DMS 273 (cell line): Measurements from ENCODE around the gene CRADD.
"Not testable (repeated sequence)": the region's sequence is repeated elsewhere in the genome, so short reads cannot be mapped to it uniquely, and the experiment has no call there.

Experiments
- DNase-seq: peaks from one replicate; lab custom pipeline; 2025; ENCODE audit not compliant: unreplicated experiment; lab: John Stamatoyannopoulos, UW

Gene CRADD

DNA sequence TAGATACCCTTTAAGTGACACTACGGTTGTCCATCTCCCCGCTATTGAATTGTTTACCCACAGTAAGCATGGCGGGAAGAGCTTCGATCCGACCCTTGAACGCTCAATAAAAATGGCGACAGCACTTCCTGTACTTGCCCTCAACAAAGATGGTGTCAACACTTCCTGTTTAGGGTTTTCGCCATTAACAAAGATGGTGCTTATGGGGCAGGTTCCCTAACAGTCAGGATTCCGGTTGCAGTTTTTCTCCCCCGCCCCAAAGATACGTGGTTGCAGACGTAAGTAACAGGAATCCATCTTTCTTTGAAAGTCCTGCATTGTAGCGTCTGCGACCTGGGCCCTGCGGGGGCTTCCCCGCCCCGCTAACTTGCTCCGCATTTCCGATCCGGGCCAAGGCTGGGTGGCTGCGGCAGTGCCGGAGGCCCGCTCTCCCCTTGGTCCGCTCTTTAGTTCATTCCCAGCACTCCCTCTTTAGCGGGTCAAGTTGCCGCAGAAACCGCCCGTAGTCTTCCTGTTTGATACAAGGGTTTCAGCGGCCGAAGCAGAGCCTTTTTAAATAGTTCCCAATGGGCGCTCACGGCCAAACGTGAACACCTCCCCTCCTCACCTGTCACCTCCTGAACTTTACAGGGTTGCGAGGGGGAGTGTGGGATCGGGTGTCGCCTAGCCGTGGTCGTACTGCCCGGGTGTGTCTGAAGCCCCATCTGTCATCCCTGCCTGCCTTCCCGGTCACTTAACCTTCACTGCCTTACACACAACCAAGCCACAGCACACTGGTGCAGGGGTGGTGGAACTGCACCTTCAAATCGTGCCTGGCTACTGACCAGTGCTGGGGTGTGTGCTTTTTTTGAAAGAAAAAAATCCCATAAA, at the start of gene CRADD:
Gene CRADD, plus strand, starts transcription at position 181 of the 870 bp plus-strand sequence.
- DNase-seq, result peak; percentile 95

GRCh38 chr12:93632383-93632782, 44.8 kb upstream of the CRADD start:
- DNase-seq, result no peak

DNA sequence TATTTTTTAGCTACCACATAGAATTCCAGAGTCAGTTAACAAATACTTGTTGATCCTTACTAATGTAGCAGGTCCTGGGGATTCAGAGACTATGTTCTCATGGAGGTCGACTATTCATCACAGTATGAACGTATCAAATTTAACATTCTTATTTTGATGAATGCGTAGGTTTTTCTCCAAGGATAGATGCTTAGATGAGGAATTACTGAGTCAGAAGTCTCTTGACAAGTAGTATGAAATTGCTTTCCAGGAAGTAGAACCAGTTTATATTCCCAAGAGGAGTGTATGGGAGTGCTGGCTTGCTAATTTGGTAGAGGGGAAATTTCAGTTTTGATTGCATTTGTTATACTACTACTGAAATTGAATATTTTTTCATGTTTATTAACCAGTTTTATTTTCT, 42.8 kb upstream of the CRADD start:
- no peak for DNase-seq

DNA sequence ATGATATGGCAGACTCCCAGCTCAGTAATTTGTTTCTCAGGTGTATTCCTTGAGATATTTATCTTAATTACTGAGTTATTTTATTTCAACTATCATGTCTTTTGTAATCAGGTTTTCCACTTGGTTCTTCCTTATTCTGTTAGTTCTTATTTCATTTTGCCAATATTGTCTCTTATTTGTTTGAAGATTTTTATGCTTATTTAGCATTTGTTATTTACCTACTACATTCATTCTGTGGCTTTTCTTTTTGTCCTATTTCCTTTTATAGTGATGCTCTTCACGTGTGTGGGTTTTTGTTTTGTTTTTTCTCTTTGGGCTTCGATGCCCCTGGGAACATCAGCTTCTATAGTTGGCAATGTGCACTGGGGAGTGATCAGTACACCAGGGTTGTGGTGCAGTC, 40.5 kb upstream of the CRADD start:
- DNase-seq, result no peak

- no peak for DNase-seq
Measured at GRCh38 chr12:93638095-93638494, 39.1 kb upstream of the CRADD start.

DNA sequence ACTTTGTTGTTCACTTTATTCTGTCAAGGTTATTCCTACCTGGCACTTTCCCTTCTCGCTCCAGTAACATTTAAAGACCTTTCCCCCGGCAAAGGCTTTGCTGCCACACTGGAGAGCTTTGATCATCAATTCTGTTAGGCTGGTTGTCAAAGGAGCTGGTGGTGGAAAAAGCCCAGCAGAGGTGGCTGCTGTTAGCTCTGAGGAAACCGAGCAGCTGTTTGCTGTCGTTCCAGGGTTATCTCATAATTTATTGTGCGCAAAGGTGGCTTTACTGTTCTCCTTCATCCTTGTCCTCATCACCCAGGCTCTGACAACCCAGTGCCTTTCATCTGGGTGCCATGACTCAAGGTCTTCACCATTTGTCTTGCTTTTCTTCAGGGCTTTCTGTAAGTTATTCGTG, 38.2 kb upstream of the CRADD start:
- DNase-seq, result no peak

DNA sequence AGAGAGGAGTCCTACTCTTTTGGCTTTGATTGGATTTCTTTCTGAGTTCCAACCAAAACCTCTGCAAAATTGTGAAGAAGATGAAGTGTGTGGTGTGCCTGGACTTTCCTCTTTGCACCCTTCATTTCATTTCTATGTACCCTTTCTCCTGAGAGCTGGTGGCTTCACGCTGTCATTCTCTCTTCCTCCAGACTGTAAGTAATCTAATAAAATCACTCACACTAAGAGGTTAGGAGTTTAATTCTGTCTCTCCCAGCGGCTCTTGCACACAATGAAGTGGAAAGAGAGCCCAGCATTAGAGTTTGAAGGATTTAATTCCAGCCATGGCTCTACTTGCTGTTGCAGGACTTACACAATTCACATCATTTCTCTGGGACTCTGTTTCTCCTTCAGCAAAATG, 37.8 kb upstream of the CRADD start:
- no peak for DNase-seq

GRCh38 chr12:93641380-93641779, 35.8 kb upstream of the CRADD start:
- not testable (repeated sequence) for DNase-seq

GRCh38 chr12:93642751-93643150, 34.4 kb upstream of the CRADD start:
- DNase-seq, result no peak

GRCh38 chr12:93645702-93646101, 31.5 kb upstream of the CRADD start:
- no peak for DNase-seq

- no peak for DNase-seq
Measured at GRCh38 chr12:93650626-93651025, 26.5 kb upstream of the CRADD start.

DNA sequence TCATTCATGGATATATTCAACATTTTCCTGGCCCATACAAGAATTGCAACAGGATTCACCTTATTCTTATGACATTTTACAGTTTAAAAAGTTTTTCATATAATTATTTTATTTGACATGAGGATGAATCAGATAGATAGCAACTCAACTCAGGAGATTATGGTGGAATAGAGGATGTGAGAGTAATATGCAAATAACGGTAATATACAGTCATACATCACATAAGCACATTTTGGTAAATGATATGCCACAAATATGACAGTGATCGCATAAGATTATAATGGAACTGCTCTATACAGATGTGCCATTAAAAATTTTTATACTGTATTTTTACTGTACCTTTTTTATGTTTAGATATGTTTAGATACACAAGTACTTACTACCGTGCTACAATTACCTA, 24.1 kb upstream of the CRADD start:
- DNase-seq, result no peak

- DNase-seq, result no peak
Measured at GRCh38 chr12:93653712-93654111, 23.5 kb upstream of the CRADD start.

DNA sequence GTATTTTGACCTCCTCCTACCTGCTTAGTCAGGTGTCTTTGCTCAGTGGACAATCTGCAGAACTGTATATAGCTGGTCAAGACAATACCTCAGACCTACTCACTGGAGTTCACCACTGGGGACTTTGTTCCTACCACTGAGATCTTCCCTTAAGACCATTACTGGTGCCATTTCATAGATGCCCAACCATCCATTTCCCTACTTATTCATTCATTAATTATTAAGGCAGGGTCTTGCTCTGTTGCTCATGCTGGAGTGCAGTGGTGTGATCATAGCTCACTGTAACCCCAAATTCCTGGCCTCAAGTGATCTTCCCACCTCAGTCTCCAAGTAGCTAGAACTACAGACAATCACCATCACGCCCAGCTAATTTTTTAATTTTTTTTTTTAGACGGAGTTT, 22.8 kb upstream of the CRADD start:
- no peak for DNase-seq

DNA sequence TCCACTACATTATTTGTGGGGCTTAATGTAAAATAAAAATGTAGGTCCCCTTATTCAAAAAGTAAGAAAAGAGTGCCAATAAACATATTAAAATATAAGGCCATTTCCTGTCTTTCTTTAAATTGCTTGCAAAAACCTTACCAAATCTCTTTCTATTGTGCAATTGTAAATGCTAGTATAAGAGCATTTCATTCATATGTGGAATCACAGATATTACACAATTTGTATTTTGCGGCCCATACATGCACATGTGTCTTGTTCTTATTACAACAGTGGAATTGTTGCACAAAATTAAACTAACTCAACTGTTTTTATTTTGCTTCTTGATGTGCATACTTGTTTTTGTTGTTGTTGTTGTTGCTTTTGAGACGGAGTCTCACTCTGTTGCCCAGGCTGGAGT, 20.1 kb upstream of the CRADD start:
- DNase-seq, result no peak

DNA sequence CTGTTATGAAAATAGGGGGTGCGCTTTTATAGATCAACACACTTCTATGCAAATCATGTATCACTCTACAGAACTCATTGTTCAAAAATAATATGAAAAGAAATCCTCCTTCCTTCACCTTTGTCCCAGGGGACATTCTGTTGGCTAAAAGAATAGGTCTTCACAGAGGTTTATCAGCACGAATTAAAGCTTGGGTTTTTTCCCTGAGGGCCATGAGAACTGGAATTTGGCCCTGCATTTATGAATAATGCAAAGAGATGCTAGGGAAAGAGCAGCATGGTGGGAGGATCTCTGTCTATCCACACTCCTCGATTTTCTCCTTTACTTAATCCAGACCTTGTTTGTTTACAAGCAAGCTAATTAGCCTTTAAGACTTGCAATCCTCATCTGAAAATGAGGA, 16.2 kb upstream of the CRADD start:
- no peak for DNase-seq

DNA sequence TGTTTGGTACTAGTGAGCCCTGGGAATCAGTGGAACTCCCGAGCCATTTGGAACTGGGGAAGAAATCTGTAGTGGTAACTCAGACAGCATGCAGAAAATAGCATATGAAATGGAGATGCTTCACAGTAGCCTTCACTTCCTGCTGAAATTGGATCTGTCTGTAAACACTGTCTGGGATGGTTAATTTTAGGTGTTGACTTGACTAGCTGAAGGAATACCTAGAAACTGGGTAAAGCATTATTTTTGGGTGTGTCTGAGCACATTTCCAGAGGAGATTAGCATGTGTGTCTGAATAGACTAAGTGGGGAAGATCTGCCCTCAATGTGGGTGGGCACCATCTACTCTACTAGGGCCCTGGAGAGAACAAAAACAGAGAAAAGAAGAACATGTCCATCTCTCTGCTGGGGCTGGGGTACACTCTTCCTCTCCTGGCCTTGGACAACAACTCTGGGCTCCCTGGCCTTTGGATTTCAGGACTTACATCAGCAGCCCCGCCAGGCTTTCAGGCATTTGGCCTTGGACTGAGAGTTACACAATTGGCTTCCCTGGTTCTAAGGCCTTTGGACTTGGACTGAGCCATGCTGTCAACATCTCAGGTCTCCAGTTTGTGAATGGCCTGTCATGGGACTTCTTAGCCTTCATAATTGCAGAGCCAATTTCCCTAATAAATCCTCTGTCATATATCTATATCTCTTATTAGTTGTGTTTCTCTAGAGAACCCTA, 14.0 kb upstream of the CRADD start:
- DNase-seq, result no peak

- no peak for DNase-seq
Measured at GRCh38 chr12:93663729-93664084, 13.5 kb upstream of the CRADD start.

DNA sequence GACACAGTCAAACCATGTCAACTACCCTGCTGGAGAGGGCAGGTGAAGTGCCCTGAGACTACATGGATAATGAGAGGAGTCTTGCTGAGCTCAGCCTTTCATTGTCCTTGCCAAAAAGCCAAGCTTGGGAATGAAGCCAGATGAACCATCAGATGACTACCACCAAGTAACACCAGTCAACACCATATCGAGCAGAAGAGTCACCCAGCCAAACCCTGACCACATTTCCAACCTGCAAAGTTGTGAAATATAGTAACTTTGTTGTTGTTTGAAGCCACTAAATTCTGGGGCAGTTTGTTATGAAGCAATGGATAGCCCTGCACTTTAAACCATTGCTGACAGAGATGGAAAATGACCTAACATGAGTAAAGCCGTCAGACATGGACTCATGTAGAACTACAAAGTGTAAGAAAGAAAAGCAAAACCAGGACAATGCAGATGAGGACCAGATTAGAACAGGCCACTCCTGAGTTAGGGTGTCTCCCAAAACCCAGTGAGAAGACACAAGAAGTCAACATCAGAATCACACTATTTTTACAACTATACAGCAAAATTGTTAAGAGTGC, 12.5 kb upstream of the CRADD start:
- no peak for DNase-seq

DNA sequence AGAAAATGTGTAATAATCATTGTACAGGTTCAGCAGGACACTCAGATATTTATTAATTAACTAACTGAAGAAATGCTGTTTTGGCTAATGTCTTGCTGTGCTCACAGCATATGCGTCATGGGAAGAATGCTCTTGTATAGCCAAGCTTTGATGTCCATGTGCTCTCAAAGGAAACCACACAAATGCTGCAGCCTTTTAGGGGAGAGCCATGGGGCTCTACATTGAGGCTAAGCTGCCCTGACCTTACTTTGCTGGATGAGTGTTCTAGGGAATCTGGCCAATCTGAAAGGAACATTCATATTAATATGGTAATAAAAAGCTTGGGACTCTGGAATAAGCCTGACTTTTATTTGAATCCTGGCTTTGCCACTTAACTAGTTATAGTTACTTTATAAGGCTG, 9.5 kb upstream of the CRADD start:
- no peak for DNase-seq

GRCh38 chr12:93668919-93669418, 8.2 kb upstream of the CRADD start:
- no peak for DNase-seq

DNA sequence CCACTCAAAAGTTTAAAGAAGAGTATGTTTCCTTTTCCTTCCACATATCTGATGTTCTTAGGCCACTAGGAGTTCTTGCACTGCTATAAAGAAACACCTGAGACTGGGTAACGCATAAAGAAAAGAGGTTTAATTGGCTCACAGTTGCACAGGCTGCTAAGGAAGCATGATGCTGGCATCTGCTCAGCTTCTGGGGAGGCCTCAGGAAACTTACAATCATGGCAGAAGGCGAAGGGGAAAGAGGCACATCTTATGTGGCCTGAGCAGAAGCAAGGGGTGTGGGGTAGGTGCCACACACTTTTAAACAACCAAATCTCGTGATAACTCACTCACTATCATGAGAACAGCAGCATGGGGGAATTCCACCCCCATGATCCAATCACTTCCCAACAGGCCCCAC, 7.7 kb upstream of the CRADD start:
- no peak for DNase-seq
